RWPE1 (cell line): ENCODE measurements around the gene SMIM35.

Experiments used
- CTCF ChIA-PET: fragments of 350-600 bp; sonication (Branson Sonifier 250); formaldehyde crosslinking; extraction: SDS; loops from one replicate; lab custom pipeline; 2021; lab: Yijun Ruan, JAX
- POLR2A ChIA-PET: fragments of 400-600 bp; formaldehyde crosslinking; extraction: SDS; loops from one replicate; lab custom pipeline; 2020; ENCODE audit warnings: antibody characterized with exemption; ENCODE audit not compliant: low non-redundant PET; lab: Yijun Ruan, JAX
- DNase-seq: peaks from one replicate; pipeline ENCODE4 v3.0.0; 2012; ENCODE audit warnings: low spot score
- H3K27ac ChIP-seq: fragments of 450-650 bp; 2 replicates; pipeline ENCODE4 v1.5.1; 2017
- CTCF ChIP-seq: fragments of 450-650 bp; conservative IDR thresholded peaks from 2 replicates; pipeline ENCODE4 v1.5.1; 2017; ENCODE audit warnings: low read depth, mild to moderate bottlenecking

Gene SMIM35

DNA sequence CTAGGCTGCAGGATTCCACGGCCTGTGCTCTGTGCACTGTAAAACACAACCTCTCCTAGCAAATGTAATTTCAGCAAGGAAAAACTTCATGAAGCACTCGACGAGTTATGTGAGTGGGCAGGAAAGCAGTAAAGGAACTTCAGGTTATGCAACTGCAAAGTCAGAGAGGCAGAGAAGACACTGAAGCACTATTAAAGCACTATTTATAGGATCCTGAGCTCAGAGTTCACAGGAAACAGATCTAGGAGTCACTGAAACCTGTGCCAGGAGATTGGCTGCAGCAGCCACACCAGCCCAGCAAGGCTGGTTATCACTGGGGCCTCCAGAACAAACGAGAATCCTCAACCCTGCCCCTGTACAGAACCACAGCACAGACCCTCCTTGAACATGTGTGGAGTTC is 2.5 kb downstream of the SMIM35 start:
- no peak overlapping the region for H3K27ac ChIP-seq
- DNase-seq: no peak
- TF ChIP-seq CTCF: no peak
- ChIA-PET CTCF (no interaction called here), POLR2A (no interaction called here)

GRCh38 chr11:118082880-118083552 is 3.7 kb downstream of the SMIM35 start:
- ChIA-PET CTCF (no interaction called here), POLR2A (no interaction called here)
- H3K27ac ChIP-seq: no peak overlapping the region
- no peak for TF ChIP-seq CTCF
- no peak for DNase-seq

DNA sequence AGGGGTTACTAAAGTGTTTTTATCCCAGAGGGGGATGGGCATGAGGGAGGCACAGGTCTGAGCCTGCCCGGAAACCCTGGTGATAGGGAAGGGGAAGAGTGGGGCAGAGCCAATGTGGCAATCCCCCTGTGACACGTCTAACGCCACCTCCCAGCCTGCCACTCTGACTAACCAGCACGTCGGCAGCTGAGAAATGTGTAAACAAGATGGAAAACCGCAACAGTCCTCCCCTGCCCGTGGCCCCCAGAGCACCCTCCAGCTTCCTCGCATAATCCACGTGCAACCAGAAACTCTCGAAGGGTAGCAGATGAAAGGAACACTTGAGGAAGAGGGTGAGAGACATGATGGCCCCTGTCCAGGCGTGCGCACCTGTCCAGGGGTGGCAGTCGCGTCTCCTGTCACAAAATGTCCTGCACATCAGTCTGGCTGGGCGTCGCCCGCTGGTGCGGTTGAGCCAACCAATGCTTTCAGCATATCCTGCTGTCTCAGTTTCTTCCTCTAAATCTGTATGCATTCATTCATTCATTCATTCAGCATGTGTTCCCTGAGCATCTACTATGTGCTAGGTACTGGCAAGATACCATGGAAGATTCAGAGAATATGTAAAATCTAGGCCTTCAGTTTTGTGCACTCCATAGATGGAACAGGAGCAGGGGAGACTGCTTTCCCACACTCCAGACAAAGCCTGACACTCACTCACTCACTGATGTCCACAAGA is 5.4 kb downstream of the SMIM35 start:
- POLR2A ChIA-PET: no interaction called here
- H3K27ac ChIP-seq: no peak overlapping the region
- no peak for TF ChIP-seq CTCF
- CTCF ChIA-PET: no interaction called here
- DNase-seq: no peak

DNA sequence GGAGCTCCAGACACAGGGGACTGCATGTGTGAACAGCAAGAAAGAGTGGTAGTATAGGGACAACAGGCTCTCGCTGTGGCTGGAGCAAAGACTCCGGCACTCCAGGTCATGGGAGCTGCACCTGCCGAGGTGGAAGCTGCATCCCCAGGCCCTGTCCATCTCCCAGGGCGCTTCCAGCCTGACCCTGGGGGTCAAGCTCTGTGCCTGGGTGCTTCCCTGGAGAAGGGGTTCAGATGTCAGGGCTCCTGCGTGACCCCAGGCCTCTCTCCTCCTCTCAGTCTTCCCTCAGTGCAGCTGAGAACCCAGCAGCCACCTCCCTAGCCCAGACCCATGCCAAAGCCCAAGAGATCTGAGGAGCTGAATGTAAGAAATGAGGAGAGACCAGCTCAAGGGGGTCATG is 6.5 kb downstream of the SMIM35 start:
- no peak for TF ChIP-seq CTCF
- ChIA-PET CTCF (no interaction called here), POLR2A (interaction anchor here (1.3 kb wide), 1 partner anchor 11 kb away, joined by 6 read pairs; no protein-coding TSS in a partner anchor)
- H3K27ac ChIP-seq: no peak overlapping the region
- DNase-seq: no peak

DNA sequence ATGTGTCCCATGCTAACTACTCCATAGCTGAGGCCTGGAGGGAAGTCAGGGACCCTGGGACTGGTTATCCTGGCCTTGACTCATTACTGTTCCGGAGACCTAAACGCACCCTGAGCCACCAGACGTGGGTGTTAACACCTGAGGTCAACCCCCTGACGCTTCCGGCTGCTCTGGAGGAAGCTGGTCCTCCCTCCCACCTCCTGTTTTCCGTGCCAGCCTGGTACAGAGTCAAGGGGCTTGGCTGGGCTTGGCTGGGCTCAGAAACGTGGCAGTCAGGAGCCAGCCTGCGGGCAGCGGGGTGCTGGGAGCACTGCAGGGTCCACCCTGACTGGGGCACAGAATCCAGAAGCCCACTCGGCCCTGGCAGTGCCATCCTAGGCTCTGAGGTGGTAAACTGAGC is 7.3 kb downstream of the SMIM35 start:
- H3K27ac ChIP-seq: no peak overlapping the region
- ChIA-PET CTCF (interaction anchor here (0.6 kb wide), 1 partner anchor 119 kb away, joined by 3 read pairs; no protein-coding TSS in a partner anchor), POLR2A (interaction anchor here (1.3 kb wide), 1 partner anchor 12 kb away, joined by 6 read pairs; no protein-coding TSS in a partner anchor)
- DNase-seq: no peak
- TF ChIP-seq CTCF: no peak

GRCh38 chr11:118078911-118079411 is 7.8 kb downstream of the SMIM35 start:
- H3K27ac ChIP-seq: no peak overlapping the region
- POLR2A ChIA-PET: no interaction called here
- CTCF ChIA-PET: interaction anchor here (0.6 to 0.7 kb wide), 2 partner anchors 120 to 132 kb away, joined by 3 read pairs; no protein-coding TSS in a partner anchor
- DNase-seq: no peak
- no peak for TF ChIP-seq CTCF
